Stimulated activated CD4-positive, alpha-beta T cell treated with anti-CD3 and anti-CD28 coated beads, Interleukin-1b, Interleukin-23, amount 100 ng/mL, for 48 hours (primary cell): ENCODE data around the gene GPS1.

Experiments
- DNase-seq: peaks from one replicate; pipeline ENCODE4 v3.0.0-alpha.2; 2020

GPS1 gene

GRCh38 chr17:82080789-82081464 is 29.2 kb downstream of the GPS1 start:
- DNase-seq: no peak

- DNase-seq: no peak
These were observed 29.8 kb downstream of the GPS1 start for GRCh38 chr17:82081546-82081945.

- DNase-seq: no peak
These were observed 30.3 kb downstream of the GPS1 start for GRCh38 chr17:82081966-82082365.

- DNase-seq: no peak
These were observed 30.8 kb downstream of the GPS1 start for GRCh38 chr17:82082456-82082855.

DNA sequence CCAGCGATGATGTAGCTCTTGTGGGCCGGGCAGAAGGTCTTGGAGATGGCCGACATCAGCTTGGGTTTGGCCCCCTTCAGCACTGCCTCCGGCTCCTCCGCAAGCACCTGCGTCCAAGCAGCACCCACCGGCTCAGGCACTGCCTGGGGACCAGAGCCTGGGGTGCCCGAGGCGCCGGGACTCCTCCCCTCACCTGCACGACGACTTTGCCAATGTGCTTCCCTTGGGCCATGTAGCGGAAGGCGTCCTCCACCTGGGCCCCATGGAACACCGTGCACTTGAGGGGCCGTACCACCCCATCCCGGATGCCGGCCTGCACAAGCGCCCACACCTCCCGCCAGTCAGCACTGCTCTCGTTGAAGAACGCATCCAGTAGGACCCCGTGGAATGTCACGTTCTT is 31.3 kb downstream of the GPS1 start:
- no peak for DNase-seq

DNA sequence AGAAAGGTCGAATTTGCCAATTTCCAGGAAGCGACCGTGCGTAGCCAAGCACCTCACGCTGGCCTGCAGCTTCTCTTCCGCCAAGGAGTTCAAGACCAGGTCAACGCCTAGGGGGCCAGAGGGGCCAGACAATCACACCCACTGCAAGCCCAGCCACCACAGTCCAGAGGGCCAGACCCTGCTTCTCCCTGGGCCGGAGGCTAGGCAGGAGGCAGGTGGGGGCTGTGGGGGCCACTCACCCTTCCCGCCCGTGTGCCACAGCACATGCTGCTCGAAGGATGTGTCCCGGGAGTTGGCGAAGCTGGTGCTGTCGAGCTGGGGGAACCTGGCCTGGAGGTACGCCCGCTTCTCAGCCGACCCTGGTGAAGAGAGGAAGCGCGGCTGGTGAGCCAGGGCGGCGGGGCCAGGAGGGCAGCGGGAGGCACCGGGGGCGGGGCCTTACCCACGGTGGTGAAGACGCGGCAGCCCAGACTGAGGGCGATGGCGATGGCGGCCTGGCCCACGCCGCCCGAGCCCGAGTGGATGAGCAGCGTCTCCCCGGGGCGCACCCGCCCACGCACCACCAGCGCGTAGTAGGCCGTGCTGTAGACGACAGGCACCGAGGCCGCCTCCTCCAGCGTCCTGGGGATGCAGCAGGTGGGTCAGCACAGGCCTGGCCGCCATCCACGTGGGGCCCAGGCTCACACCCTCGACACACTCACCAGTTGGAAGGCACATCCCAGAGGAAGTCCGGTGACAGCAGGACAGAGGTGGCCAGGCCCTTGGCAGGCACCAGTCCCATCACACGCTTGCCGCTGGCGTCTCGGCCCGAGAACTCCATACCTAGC is 32.0 kb downstream of the GPS1 start:
- DNase-seq: no peak

DNA sequence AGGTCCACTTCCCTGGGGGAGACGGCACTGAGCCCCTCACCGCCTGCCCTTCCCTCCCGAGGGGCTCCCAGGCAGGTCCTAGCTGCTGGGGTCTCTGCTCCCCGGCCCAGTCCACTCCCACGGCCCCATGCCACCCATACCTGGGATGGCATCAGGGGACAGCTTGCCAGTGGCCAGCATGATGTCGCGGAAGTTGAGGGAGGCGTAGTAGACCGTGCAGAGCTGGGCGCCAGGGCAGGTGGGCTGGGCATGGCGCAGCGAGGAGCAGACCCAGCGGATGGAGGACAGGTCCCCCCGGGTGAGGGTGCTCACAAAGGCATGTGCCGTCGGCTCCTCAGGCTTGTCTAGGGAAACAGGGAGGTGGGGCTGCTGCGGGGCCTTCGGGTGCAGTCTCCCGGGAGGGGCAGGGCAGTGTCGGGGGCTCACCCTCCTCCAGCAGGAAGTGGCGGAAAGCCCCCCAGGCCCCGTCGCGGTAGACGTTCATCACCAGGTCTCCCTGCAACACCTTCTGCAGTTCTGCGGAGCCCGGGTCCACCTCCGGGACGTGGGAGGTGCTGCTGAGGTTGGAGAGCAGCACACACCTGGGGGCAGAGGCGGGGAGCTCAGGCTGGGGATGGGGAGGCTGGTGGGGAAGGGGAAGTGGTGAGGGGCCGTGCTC is 32.8 kb downstream of the GPS1 start:
- no peak for DNase-seq

GRCh38 chr17:82085031-82085861 is 33.5 kb downstream of the GPS1 start:
- DNase-seq: no peak

GRCh38 chr17:82085931-82086764 is 34.5 kb downstream of the GPS1 start:
- no peak for DNase-seq

- no peak for DNase-seq
These were observed 35.5 kb downstream of the GPS1 start for GRCh38 chr17:82086941-82087906.

DNA sequence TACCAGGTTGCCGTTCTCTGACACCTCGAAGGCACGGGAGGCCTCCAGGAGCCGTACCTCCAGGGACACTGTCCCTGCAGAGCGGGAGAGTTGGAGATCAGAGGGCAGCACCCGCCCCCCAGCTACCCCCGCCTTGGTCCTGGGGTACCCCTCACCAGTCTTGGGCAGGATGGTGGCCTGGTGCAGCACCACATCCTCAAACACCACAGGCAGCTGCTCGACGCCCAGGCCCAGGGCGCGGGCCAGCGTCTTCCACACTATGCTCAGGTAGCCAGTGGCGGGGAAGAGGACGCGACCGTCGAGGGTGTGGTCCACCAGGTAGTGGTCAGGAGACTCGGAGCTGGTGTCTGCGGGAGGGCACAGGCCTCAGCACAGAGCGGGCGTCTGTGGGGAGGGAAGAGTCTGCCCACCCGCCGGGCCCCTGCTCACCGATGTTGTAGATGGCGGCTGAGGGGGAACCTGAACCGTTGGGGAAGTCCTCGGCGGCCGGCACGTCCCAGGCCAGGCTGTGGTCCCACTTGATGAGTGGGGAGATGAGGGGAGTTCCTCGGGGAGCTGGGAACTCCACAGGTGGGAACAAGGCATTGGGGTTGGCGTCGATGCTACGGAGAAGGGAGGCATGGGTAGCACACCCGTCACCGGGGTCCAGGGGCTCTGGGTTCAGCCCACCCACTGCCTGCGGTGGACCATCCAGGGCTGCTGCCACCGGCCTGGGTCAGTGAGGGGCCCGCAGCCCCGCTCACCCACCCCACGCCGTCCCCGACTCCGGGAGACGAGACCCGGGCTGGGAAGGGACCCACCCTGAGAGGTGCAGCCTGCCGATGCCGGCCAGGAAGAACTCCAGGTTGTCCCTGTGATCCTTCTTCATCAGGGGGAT is 36.5 kb downstream of the GPS1 start:
- no peak for DNase-seq

GRCh38 chr17:82088838-82089722 is 37.4 kb downstream of the GPS1 start:
- no peak for DNase-seq

DNA sequence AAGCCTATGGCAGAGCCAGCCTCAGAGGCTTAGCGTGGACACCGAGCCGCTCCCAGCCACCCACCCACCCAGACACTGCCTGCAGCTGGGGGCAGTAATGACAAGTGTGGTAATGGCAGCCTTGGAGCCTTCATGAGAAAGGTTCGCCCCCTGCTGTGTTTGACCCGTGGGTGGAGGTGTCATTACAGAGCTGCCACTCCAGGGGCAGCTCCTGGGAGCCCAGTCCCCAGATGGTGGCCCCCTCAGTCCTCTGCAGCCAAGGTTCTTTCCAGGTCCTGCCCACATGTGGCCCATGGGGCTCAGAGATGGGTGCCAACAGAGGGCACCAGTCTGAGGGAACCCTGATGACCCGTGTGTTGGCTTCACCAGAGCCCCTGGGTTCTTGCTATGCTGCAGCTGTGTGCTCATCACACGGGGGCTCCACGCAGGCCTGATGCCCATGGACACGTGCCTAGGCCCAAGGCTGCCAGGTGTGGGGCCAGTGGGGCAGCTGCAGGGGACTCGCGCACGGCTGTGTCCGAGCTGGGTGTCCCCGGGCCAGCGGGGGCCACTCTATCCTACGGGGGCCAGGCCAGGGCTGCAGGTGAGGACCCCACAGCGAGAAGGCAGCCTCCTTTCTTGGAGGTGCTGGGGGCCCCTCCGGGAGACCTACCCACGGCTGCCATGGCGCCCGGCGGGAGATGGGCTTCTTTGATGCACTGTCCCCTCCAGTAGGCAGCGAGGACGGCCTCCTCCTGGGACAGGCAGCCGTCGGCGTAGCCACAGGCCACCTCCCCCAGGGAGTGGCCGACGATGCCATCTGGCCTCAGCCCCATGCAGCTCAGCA is 38.2 kb downstream of the GPS1 start:
- no peak for DNase-seq

- no peak for DNase-seq
These were observed 39.0 kb downstream of the GPS1 start for GRCh38 chr17:82090549-82091263.

GRCh38 chr17:82091264-82092066 is 39.8 kb downstream of the GPS1 start:
- DNase-seq: peak; percentile 1

- DNase-seq: no peak
These were observed 40.4 kb downstream of the GPS1 start for GRCh38 chr17:82092094-82092586.
